ENCODE data around the gene CPNE1.
A peak's percentile ranks its signal among the peaks of the same experiment; 100 is the strongest.

Gene CPNE1

DNA sequence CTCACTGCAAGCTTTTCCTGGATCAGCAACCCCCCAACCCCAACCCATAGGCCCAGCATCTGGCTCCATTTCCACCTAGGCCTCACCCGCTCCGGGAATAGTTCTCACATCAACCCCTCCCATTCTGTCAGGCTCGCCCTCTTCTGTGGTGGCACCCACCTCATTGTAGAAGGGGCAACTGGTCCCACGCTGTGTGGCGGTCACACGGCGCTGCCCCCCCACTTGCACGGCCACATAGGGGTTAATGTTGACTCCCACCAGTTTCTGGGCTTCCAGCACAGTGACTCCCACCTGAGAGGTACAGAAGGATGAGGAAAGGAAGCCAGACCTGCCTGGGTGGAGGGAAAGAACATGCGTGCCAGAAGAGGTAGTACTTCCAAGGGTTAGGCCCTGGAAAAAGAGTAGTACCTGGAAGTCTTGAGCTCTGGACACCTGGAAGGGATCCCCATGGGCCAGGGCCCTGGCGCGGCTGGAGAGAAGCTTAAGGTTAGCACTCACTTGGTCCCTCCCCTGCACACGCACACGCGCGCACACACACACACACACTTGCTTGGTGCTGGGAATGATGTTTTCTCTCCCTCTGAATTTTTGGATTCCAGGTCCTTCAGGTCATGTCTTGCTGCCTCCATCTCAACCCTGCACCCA is 61.7 kb downstream of the CPNE1 start:
- no peaks in the 10 kb centered on the region for H3K9me3 ChIP-seq (ENCODE audit: low read depth, low read length)
- no peaks in the 10 kb centered on the region for H3K36me3 ChIP-seq (ENCODE audit: insufficient read depth, low read length)
- no peak overlapping the region for H3K4me3 ChIP-seq
- no peak overlapping the region for H3K27ac ChIP-seq
- no peak overlapping the region for H3K9ac ChIP-seq (ENCODE audit: insufficient read length)
- no peak for TF ChIP-seq FOXP2 (optimal IDR thresholded peaks at IDR 0.05; ENCODE audit: control extremely low read depth, extremely low read length, insufficient read depth)
- no peak for DNase-seq (ENCODE audit: low read depth, low spot score)

DNA sequence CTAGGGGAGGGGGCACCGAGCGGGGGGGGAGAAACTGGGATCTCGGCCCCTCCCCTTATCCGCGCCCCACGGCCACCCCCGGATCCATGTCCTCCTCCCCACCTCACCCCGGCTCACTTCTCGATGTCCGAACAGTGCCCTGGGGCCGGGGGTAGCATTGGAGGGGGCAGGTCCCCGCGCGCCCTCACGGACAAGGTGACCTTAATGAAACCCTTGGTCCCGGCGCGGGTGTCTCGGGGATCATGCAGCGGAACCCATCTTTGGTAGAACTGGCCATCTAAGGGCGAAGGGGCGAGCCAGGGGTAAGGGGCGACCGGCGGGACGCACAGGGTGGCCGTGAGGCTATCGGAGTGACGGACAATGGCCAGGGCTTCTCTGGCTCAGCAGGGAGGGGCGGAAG is 62.7 kb downstream of the CPNE1 start:
- Histone ChIP-seq H3K36me3 (ENCODE audit: insufficient read depth, low read length) (no peaks in the 10 kb centered on the region), H3K9me3 (ENCODE audit: low read depth, low read length) (no peaks in the 10 kb centered on the region), H3K4me3 (peak overlapping the region; percentile 76), H3K9ac (ENCODE audit: insufficient read length) (peak overlapping the region; percentile 55), H3K27ac (no peak overlapping the region)
- TF ChIP-seq EZH2 (IDR thresholded peaks at IDR 0.05) (no peak), FOXP2 (optimal IDR thresholded peaks at IDR 0.05; ENCODE audit: control extremely low read depth, extremely low read length, insufficient read depth) (no peak), POLR2AphosphoS5 (IDR thresholded peaks at IDR 0.05; ENCODE audit: borderline replicate concordance, low read depth, low read length) (no peak)
- no peak for DNase-seq (ENCODE audit: low read depth, low spot score)

- no peak overlapping the region for H3K27ac ChIP-seq
- peak overlapping the region; percentile 76 for H3K4me3 ChIP-seq
- no peaks in the 10 kb centered on the region for H3K36me3 ChIP-seq (ENCODE audit: insufficient read depth, low read length)
- TF ChIP-seq POLR2AphosphoS5 (IDR thresholded peaks at IDR 0.05; ENCODE audit: borderline replicate concordance, low read depth, low read length) (no peak), EZH2 (IDR thresholded peaks at IDR 0.05) (no peak), FOXP2 (optimal IDR thresholded peaks at IDR 0.05; ENCODE audit: control extremely low read depth, extremely low read length, insufficient read depth) (no peak)
- no peak for DNase-seq (ENCODE audit: low read depth, low spot score)
- peak overlapping the region; percentile 55 for H3K9ac ChIP-seq (ENCODE audit: insufficient read length)
- no peaks in the 10 kb centered on the region for H3K9me3 ChIP-seq (ENCODE audit: low read depth, low read length)
Observed at GRCh38 chr20:35600993-35601973, 63.4 kb downstream of the CPNE1 start.

DNA sequence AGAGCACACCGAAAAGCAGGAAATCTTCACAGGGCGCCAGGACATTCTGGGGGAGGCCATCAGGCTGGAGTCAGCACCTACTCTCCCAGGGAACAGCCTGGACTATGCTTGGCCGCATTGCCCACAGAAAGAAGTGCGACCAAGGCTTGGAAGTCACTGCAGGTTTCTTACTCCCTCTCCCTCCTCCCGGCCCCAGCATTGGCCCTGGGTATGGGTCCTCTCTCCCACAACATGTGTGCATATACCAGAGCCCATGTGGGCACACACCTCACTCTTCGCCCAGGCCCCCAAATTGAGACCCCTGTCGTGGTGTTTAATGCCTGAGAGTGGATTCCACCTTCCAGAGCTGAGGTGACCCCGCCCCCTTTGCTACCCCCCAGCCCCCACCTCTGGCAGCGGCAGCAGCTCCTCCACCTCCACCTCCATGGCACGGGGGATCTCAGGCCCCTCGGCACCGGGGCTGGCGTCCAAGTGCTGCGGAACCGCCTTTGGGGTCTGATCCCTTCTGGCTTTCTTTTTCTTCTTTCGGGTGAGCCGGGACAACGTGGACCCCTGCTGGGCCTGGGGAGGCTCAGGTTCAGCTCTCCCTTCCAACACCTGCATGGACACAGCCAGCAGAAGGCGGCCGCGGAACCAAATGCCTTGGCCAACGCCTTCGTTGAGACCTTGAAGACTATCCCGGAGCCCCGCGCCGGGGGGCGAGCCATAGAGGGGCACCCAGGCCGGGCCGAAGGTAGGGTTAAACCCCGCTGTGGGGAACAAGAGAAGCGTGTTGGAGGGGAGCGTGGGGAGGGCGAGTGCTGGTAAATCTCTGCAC is 64.3 kb downstream of the CPNE1 start:
- Histone ChIP-seq H3K27ac (no peak overlapping the region), H3K9ac (ENCODE audit: insufficient read length) (no peak overlapping the region), H3K9me3 (ENCODE audit: low read depth, low read length) (no peaks in the 10 kb centered on the region), H3K36me3 (ENCODE audit: insufficient read depth, low read length) (no peaks in the 10 kb centered on the region), H3K4me3 (no peak overlapping the region)
- no peak for TF ChIP-seq FOXP2 (optimal IDR thresholded peaks at IDR 0.05; ENCODE audit: control extremely low read depth, extremely low read length, insufficient read depth)
- no peak for TF ChIP-seq POLR2AphosphoS5 (IDR thresholded peaks at IDR 0.05; ENCODE audit: borderline replicate concordance, low read depth, low read length)
- no peak for TF ChIP-seq EZH2 (IDR thresholded peaks at IDR 0.05)
- DNase-seq (ENCODE audit: low read depth, low spot score), result no peak

DNA sequence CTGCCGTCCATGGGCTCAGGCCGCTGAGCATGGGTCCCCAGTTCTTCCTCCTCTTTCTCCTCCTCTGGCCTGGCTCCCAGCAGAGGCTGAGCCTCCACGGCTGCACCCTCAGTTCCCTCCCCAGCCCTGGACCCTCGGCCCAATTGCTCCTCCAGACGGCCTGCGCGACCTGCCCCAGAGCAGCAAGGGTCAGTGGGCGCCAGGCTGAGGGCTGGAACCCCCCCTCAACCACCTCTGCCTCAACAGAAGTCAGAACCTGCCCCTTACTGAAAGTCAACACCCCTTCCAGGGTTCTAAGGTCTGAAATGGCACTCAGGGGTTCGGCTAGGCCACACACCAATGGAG is 65.0 kb downstream of the CPNE1 start:
- Histone ChIP-seq H3K9ac (ENCODE audit: insufficient read length) (no peak overlapping the region), H3K27ac (no peak overlapping the region), H3K36me3 (ENCODE audit: insufficient read depth, low read length) (no peaks in the 10 kb centered on the region), H3K9me3 (ENCODE audit: low read depth, low read length) (no peaks in the 10 kb centered on the region), H3K4me3 (no peak overlapping the region)
- no peak for DNase-seq (ENCODE audit: low read depth, low spot score)
- TF ChIP-seq EZH2 (IDR thresholded peaks at IDR 0.05) (no peak), FOXP2 (optimal IDR thresholded peaks at IDR 0.05; ENCODE audit: control extremely low read depth, extremely low read length, insufficient read depth) (no peak), POLR2AphosphoS5 (IDR thresholded peaks at IDR 0.05; ENCODE audit: borderline replicate concordance, low read depth, low read length) (no peak)

GRCh38 chr20:35598899-35599775 is 65.6 kb downstream of the CPNE1 start:
- Histone ChIP-seq H3K9ac (ENCODE audit: insufficient read length) (no peak overlapping the region), H3K27ac (no peak overlapping the region), H3K9me3 (ENCODE audit: low read depth, low read length) (no peaks in the 10 kb centered on the region), H3K36me3 (ENCODE audit: insufficient read depth, low read length) (no peaks in the 10 kb centered on the region), H3K4me3 (no peak overlapping the region)
- TF ChIP-seq FOXP2 (optimal IDR thresholded peaks at IDR 0.05; ENCODE audit: control extremely low read depth, extremely low read length, insufficient read depth), result no peak
- no peak for TF ChIP-seq POLR2AphosphoS5 (IDR thresholded peaks at IDR 0.05; ENCODE audit: borderline replicate concordance, low read depth, low read length)
- TF ChIP-seq EZH2 (IDR thresholded peaks at IDR 0.05), result no peak
- no peak for DNase-seq (ENCODE audit: low read depth, low spot score)

GRCh38 chr20:35598476-35598875 is 66.2 kb downstream of the CPNE1 start:
- TF ChIP-seq FOXP2 (optimal IDR thresholded peaks at IDR 0.05; ENCODE audit: control extremely low read depth, extremely low read length, insufficient read depth) (no peak), EZH2 (IDR thresholded peaks at IDR 0.05) (no peak), POLR2AphosphoS5 (IDR thresholded peaks at IDR 0.05; ENCODE audit: borderline replicate concordance, low read depth, low read length) (no peak)
- H3K4me3 ChIP-seq, result no peak overlapping the region
- no peak for DNase-seq (ENCODE audit: low read depth, low spot score)
- no peaks in the 10 kb centered on the region for H3K36me3 ChIP-seq (ENCODE audit: insufficient read depth, low read length)
- H3K9ac ChIP-seq (ENCODE audit: insufficient read length), result no peak overlapping the region
- H3K27ac ChIP-seq, result no peak overlapping the region
- H3K9me3 ChIP-seq (ENCODE audit: low read depth, low read length), result no peaks in the 10 kb centered on the region

All from SK-N-MC (cell line).